SK-N-SH treated with all-trans-retinoic acid at 6 μM for 48 hours (cell line): ENCODE measurements around the gene TAS2R46.

ENCODE experiments used
- ATAC-seq: fragments of 200-7000 bp; cut with Tn5 transposase; 3 replicates; pipeline ENCODE4 v1.9.1; 2020; ENCODE audit warnings: mild to moderate bottlenecking, moderate library complexity
- ARNTL ChIP-seq: fragments of 450-650 bp; formaldehyde crosslinking; IDR thresholded peaks from 2 replicates; pipeline ENCODE4 v1.5.0; 2020; ENCODE audit warnings: low read depth, mild to moderate bottlenecking, moderate library complexity, borderline replicate concordance
- CREB5 ChIP-seq: fragments of 250-450 bp; sonication (Bioruptor Pico); IDR thresholded peaks from 2 replicates; pipeline ENCODE4 v1.5.1; 2020; ENCODE audit warnings: low read depth, mild to moderate bottlenecking, moderate library complexity
- CSDC2 ChIP-seq: fragments of 250-450 bp; sonication (Bioruptor Pico); IDR thresholded peaks from 2 replicates; pipeline ENCODE4 v1.5.0; 2020; ENCODE audit warnings: mild to moderate bottlenecking, moderate library complexity
- ESRRG ChIP-seq: fragments of 250-450 bp; sonication (Bioruptor Pico); IDR thresholded peaks from 2 replicates; pipeline ENCODE4 v1.6.1; 2021; ENCODE audit warnings: mild to moderate bottlenecking
- GLIS3 ChIP-seq: fragments of 250-450 bp; sonication (Bioruptor Pico); IDR thresholded peaks from 2 replicates; pipeline ENCODE4 v1.5.0; 2020; ENCODE audit warnings: mild to moderate bottlenecking, moderate library complexity
- ISL1 ChIP-seq: fragments of 250-450 bp; sonication (Bioruptor Pico); IDR thresholded peaks from 2 replicates; pipeline ENCODE4 v2.1.2; 2022; ENCODE audit warnings: mild to moderate bottlenecking, moderate library complexity
- OSR1 ChIP-seq: fragments of 250-450 bp; sonication (Bioruptor Pico); IDR thresholded peaks from 2 replicates; pipeline ENCODE4 v1.8.0; 2022; ENCODE audit warnings: moderate library complexity, mild to moderate bottlenecking, inconsistent platforms
- PATZ1 ChIP-seq: fragments of 250-450 bp; sonication (Bioruptor Pico); IDR thresholded peaks from 2 replicates; pipeline ENCODE4 v1.8.0; 2020; ENCODE audit warnings: mild to moderate bottlenecking, moderate library complexity, borderline replicate concordance
- POU6F1 ChIP-seq: fragments of 250-450 bp; sonication (Bioruptor Pico); IDR thresholded peaks from 2 replicates; pipeline ENCODE4 v1.8.0; 2021; ENCODE audit warnings: low read depth, mild to moderate bottlenecking, moderate library complexity, borderline replicate concordance
- PPARA ChIP-seq: fragments of 250-450 bp; sonication (Bioruptor Pico); IDR thresholded peaks from 2 replicates; pipeline ENCODE4 v1.5.0; 2020; ENCODE audit warnings: mild to moderate bottlenecking, borderline replicate concordance
- RARB ChIP-seq: fragments of 250-450 bp; sonication (Bioruptor Pico); IDR thresholded peaks from 2 replicates; pipeline ENCODE4 v1.8.0; 2021; ENCODE audit warnings: mild to moderate bottlenecking, moderate library complexity
- SNAI2 ChIP-seq: fragments of 250-450 bp; sonication (Bioruptor Pico); IDR thresholded peaks from 2 replicates; pipeline ENCODE4 v1.5.0; 2020; ENCODE audit warnings: mild to moderate bottlenecking, moderate library complexity
- TCF4 ChIP-seq: fragments of 250-450 bp; sonication (Bioruptor Pico); IDR thresholded peaks from 2 replicates; pipeline ENCODE4 v1.8.0; 2021; ENCODE audit warnings: mild to moderate bottlenecking, moderate library complexity, borderline replicate concordance
- TOX ChIP-seq: fragments of 250-450 bp; sonication (Bioruptor Pico); IDR thresholded peaks from 2 replicates; pipeline ENCODE4 v1.8.0; 2021; ENCODE audit warnings: mild to moderate bottlenecking, moderate library complexity, borderline replicate concordance
- ZC3H10 ChIP-seq: fragments of 250-450 bp; sonication (Bioruptor Pico); IDR thresholded peaks from 2 replicates; pipeline ENCODE4 v1.5.1; 2021; ENCODE audit warnings: mild to moderate bottlenecking, moderate library complexity
- ZFP3 ChIP-seq: fragments of 250-450 bp; sonication (Bioruptor Pico); IDR thresholded peaks from 2 replicates; pipeline ENCODE4 v1.5.0; 2020; ENCODE audit warnings: mild to moderate bottlenecking, moderate library complexity
- ZFP30 ChIP-seq: fragments of 450-650 bp; formaldehyde crosslinking; IDR thresholded peaks from 2 replicates; pipeline ENCODE4 v1.5.0; 2022; ENCODE audit warnings: mild to moderate bottlenecking, moderate library complexity
- ZNF565 ChIP-seq: fragments of 450-650 bp; formaldehyde crosslinking; conservative IDR thresholded peaks from 2 replicates; pipeline ENCODE4 v1.5.0; 2020; ENCODE audit warnings: low read depth, mild to moderate bottlenecking, moderate library complexity
- ZNF70 ChIP-seq: fragments of 450-650 bp; formaldehyde crosslinking; IDR thresholded peaks from 2 replicates; pipeline ENCODE4 v1.5.0; 2020; ENCODE audit warnings: mild to moderate bottlenecking, moderate library complexity
- ZNF8 ChIP-seq: fragments of 450-650 bp; formaldehyde crosslinking; IDR thresholded peaks from 2 replicates; pipeline ENCODE4 v1.5.0; 2020; ENCODE audit warnings: mild to moderate bottlenecking, moderate library complexity
- TF ChIP-seq, protein P1 (sequence below): fragments of 250-450 bp; sonication (Bioruptor Pico); IDR thresholded peaks from 2 replicates; pipeline ENCODE4 v1.5.0; 2020; ENCODE audit warnings: mild to moderate bottlenecking, moderate library complexity
- TF ChIP-seq, protein P2 (sequence below): fragments of 250-450 bp; sonication (Bioruptor Pico); IDR thresholded peaks from 2 replicates; pipeline ENCODE4 v1.5.1; 2021; ENCODE audit warnings: mild to moderate bottlenecking, moderate library complexity

Gene TAS2R46

GRCh38 chr12:11023387-11023786 lies 38.7 kb downstream of the TAS2R46 start:
- no peak for ATAC-seq
- TF ChIP-seq GLIS3 (CRISPR knock-in tag) (no peak), POU6F1 (no peak), ZFP3 (CRISPR knock-in tag) (no peak), SNAI2 (CRISPR knock-in tag) (no peak), PPARA (no peak), RARB (no peak), ARNTL (CRISPR knock-in tag) (no peak), CREB5 (CRISPR knock-in tag) (no peak), ZNF8 (CRISPR knock-in tag) (no peak), CSDC2 (CRISPR knock-in tag) (no peak), PATZ1 (CRISPR knock-in tag) (no peak), TCF4 (no peak), ZNF70 (CRISPR knock-in tag) (no peak), ESRRG (CRISPR knock-in tag) (no peak), TOX (CRISPR knock-in tag) (no peak), OSR1 (CRISPR knock-in tag) (no peak), ZC3H10 (no peak)
- TF ChIP-seq, protein P1, sequence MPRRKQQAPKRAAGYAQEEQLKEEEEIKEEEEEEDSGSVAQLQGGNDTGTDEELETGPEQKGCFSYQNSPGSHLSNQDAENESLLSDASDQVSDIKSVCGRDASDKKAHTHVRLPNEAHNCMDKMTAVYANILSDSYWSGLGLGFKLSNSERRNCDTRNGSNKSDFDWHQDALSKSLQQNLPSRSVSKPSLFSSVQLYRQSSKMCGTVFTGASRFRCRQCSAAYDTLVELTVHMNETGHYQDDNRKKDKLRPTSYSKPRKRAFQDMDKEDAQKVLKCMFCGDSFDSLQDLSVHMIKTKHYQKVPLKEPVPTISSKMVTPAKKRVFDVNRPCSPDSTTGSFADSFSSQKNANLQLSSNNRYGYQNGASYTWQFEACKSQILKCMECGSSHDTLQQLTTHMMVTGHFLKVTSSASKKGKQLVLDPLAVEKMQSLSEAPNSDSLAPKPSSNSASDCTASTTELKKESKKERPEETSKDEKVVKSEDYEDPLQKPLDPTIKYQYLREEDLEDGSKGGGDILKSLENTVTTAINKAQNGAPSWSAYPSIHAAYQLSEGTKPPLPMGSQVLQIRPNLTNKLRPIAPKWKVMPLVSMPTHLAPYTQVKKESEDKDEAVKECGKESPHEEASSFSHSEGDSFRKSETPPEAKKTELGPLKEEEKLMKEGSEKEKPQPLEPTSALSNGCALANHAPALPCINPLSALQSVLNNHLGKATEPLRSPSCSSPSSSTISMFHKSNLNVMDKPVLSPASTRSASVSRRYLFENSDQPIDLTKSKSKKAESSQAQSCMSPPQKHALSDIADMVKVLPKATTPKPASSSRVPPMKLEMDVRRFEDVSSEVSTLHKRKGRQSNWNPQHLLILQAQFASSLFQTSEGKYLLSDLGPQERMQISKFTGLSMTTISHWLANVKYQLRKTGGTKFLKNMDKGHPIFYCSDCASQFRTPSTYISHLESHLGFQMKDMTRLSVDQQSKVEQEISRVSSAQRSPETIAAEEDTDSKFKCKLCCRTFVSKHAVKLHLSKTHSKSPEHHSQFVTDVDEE (CRISPR knock-in tag), result no peak
- TF ChIP-seq, protein P2, sequence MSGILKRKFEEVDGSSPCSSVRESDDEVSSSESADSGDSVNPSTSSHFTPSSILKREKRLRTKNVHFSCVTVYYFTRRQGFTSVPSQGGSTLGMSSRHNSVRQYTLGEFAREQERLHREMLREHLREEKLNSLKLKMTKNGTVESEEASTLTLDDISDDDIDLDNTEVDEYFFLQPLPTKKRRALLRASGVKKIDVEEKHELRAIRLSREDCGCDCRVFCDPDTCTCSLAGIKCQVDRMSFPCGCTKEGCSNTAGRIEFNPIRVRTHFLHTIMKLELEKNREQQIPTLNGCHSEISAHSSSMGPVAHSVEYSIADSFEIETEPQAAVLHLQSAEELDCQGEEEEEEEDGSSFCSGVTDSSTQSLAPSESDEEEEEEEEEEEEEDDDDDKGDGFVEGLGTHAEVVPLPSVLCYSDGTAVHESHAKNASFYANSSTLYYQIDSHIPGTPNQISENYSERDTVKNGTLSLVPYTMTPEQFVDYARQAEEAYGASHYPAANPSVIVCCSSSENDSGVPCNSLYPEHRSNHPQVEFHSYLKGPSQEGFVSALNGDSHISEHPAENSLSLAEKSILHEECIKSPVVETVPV (CRISPR knock-in tag), result no peak

GRCh38 chr12:11022520-11022919 lies 39.6 kb downstream of the TAS2R46 start, which contains the start of gene TAS2R19:
TSS of gene TAS2R19 (minus strand) at chr12:11022620. CDS start at chr12:11022571, 49 bp downstream.
- no peak for ATAC-seq
- TF ChIP-seq ESRRG (CRISPR knock-in tag), result no peak
- TF ChIP-seq ISL1 (CRISPR knock-in tag), result no peak
- TF ChIP-seq ZC3H10, result no peak
- no peak for TF ChIP-seq POU6F1
- TF ChIP-seq, protein P1 (CRISPR knock-in tag), result no peak
- no peak for TF ChIP-seq ZNF565 (CRISPR knock-in tag)
- TF ChIP-seq TOX (CRISPR knock-in tag), result no peak
- no peak for TF ChIP-seq CREB5 (CRISPR knock-in tag)
- TF ChIP-seq TCF4, result no peak
- no peak for TF ChIP-seq ZNF70 (CRISPR knock-in tag)
- TF ChIP-seq OSR1 (CRISPR knock-in tag), result no peak
- TF ChIP-seq SNAI2 (CRISPR knock-in tag), result no peak
- TF ChIP-seq ARNTL (CRISPR knock-in tag), result no peak
- no peak for TF ChIP-seq RARB
- no peak for TF ChIP-seq GLIS3 (CRISPR knock-in tag)
- TF ChIP-seq ZFP30 (CRISPR knock-in tag), result no peak
- TF ChIP-seq PATZ1 (CRISPR knock-in tag), result no peak
